Activated CD8-positive, alpha-beta memory T cell treated with anti-CD3 and anti-CD28 coated beads for 36 hours (primary cell): ENCODE results near the gene TBL2. TPM values are rescaled to one million over a fixed set of nuclear protein-coding genes. Genes with fewer than 3 reads are reported as not detected.

Source experiments
- CTCF ChIA-PET: fragments of 350-600 bp; sonication (Branson Sonifier 250); formaldehyde crosslinking; loops from one replicate; lab custom pipeline; 2021; ENCODE audit warnings: antibody characterized with exemption; lab: Charles Lee
- POLR2A ChIA-PET: fragments of 350-600 bp; sonication (Branson Sonifier 250); formaldehyde crosslinking; loops from one replicate; lab custom pipeline; 2021; ENCODE audit warnings: antibody characterized with exemption; lab: Charles Lee
- total RNA-seq, 2 experiments: library from RNA; stranded (reverse); gene quantifications; one replicate each; pipeline ENCODE4 v1.2.3, GENCODE V29; 2021

The TBL2 gene
- total RNA-seq, 2 experiments from 2014 or later, result 36.3 to 37.8 TPM

- POLR2A ChIA-PET, result no interaction called here
- CTCF ChIA-PET, result no interaction called here
Measured at GRCh38 chr7:73582664-73583202, 4.4 kb upstream of the TBL2 start.

GRCh38 chr7:73581006-73581405 lies 2.6 kb upstream of the TBL2 start:
- POLR2A ChIA-PET, result interaction anchor here (0.6 kb wide), 1 partner anchor 137 kb away, joined by 4 read pairs; no protein-coding TSS in a partner anchor
- CTCF ChIA-PET, result interaction anchor here (0.7 kb wide), 1 partner anchor 12 kb away, joined by 3 read pairs; no protein-coding TSS in a partner anchor

GRCh38 chr7:73577627-73578341 lies 595 bp downstream of the TBL2 start:
- ChIA-PET POLR2A (interaction anchor here (0.5 to 1.3 kb wide), 8 partner anchors 18 to 154 kb away, joined by 3 to 15 read pairs (median 4); partner anchors contain the start of gene BAZ1B), CTCF (interaction anchor here (0.6 kb wide), 1 partner anchor 831 kb away, joined by 3 read pairs; no protein-coding TSS in a partner anchor)

GRCh38 chr7:73573791-73574190 lies 4.6 kb downstream of the TBL2 start:
- ChIA-PET CTCF (interaction anchor here (1.1 kb wide), 1 partner anchor 17 kb away, joined by 3 read pairs; no protein-coding TSS in a partner anchor), POLR2A (no interaction called here)

GRCh38 chr7:73573276-73573675 lies 5.1 kb downstream of the TBL2 start:
- ChIA-PET CTCF (interaction anchor here (1.1 kb wide), 1 partner anchor 17 kb away, joined by 3 read pairs; no protein-coding TSS in a partner anchor), POLR2A (no interaction called here)

- CTCF ChIA-PET, result no interaction called here
- POLR2A ChIA-PET, result no interaction called here
Measured at GRCh38 chr7:73572767-73573186, 5.6 kb downstream of the TBL2 start.

- CTCF ChIA-PET, result no interaction called here
- POLR2A ChIA-PET, result no interaction called here
Measured at GRCh38 chr7:73570977-73571376, 7.4 kb downstream of the TBL2 start.

GRCh38 chr7:73570521-73570920 lies 7.9 kb downstream of the TBL2 start:
- ChIA-PET CTCF (no interaction called here), POLR2A (no interaction called here)

GRCh38 chr7:73569042-73569608 lies 9.3 kb downstream of the TBL2 start:
- ChIA-PET POLR2A (no interaction called here), CTCF (interaction anchor here (0.6 kb wide), 1 partner anchor 12 kb away, joined by 3 read pairs; no protein-coding TSS in a partner anchor)

- POLR2A ChIA-PET, result interaction anchor here (1.1 to 1.9 kb wide), 2 partner anchors 11 to 45 kb away, joined by 3 to 6 read pairs; partner anchors contain the start of gene BAZ1B
- CTCF ChIA-PET, result interaction anchor here (0.6 to 1.3 kb wide), 2 partner anchors 13 to 39 kb away, joined by 3 read pairs; no protein-coding TSS in a partner anchor
Measured at GRCh38 chr7:73567846-73568685, 10.3 kb downstream of the TBL2 start.

GRCh38 chr7:73567140-73567539 lies 11.2 kb downstream of the TBL2 start:
- CTCF ChIA-PET, result interaction anchor here (1.3 kb wide), 1 partner anchor 40 kb away, joined by 3 read pairs; no protein-coding TSS in a partner anchor
- POLR2A ChIA-PET, result interaction anchor here (1.9 kb wide), 1 partner anchor 44 kb away, joined by 6 read pairs; the partner anchor contains the start of gene BAZ1B

- ChIA-PET POLR2A (interaction anchor here (1.9 kb wide), 1 partner anchor 44 kb away, joined by 6 read pairs; the partner anchor contains the start of gene BAZ1B), CTCF (interaction anchor here (0.8 kb wide), 1 partner anchor 13 kb away, joined by 3 read pairs; no protein-coding TSS in a partner anchor)
Measured at GRCh38 chr7:73566431-73566830, 11.9 kb downstream of the TBL2 start.

GRCh38 chr7:73565675-73566340 lies 12.6 kb downstream of the TBL2 start:
- ChIA-PET CTCF (interaction anchor here (0.8 kb wide), 1 partner anchor 12 kb away, joined by 3 read pairs; no protein-coding TSS in a partner anchor), POLR2A (interaction anchor here (1.9 kb wide), 1 partner anchor 43 kb away, joined by 6 read pairs; the partner anchor contains the start of gene BAZ1B)

- ChIA-PET CTCF (interaction anchor here (1.2 kb wide), 1 partner anchor 38 kb away, joined by 3 read pairs; the partner anchor contains the start of gene BAZ1B), POLR2A (interaction anchor here (0.7 to 1.2 kb wide), 3 partner anchors 15 to 38 kb away, joined by 4 to 6 read pairs (median 4); partner anchors contain the start of genes BAZ1B and TBL2)
Measured at GRCh38 chr7:73560109-73560835, 18.1 kb downstream of the TBL2 start.

GRCh38 chr7:73557397-73558257 lies 20.8 kb downstream of the TBL2 start, which contains the start of gene BCL7B:
Gene BCL7B, minus strand, starts transcription at chr7:73557690. Its CDS starts 112 bp downstream, at chr7:73557578.
- POLR2A ChIA-PET, result interaction anchor here (0.6 to 1.9 kb wide), 4 partner anchors 20 to 57 kb away, joined by 3 to 13 read pairs (median 4); partner anchors contain the start of gene BAZ1B
- CTCF ChIA-PET, result interaction anchor here (0.5 to 1.4 kb wide), 3 partner anchors 16 to 61 kb away, joined by 3 read pairs; no protein-coding TSS in a partner anchor

- ChIA-PET CTCF (interaction anchor here (0.5 to 1.4 kb wide), 3 partner anchors 17 to 62 kb away, joined by 3 read pairs; no protein-coding TSS in a partner anchor), POLR2A (interaction anchor here (0.6 to 1.9 kb wide), 7 partner anchors 11 to 57 kb away, joined by 3 to 13 read pairs (median 4); partner anchors contain the start of gene BAZ1B)
Measured at GRCh38 chr7:73557108-73557396, 21.3 kb downstream of the TBL2 start.
